Stimulated activated effector memory CD8-positive, alpha-beta T cell treated with anti-CD3 and anti-CD28 coated beads, Interleukin-12 subunit alpha, Interleukin-12 subunit beta, amount 100 ng/mL, for 72 hours (primary cell): ENCODE data around the gene CD200.
"Not testable (repeated sequence)": the region's sequence is repeated elsewhere in the genome, so short reads cannot be mapped to it uniquely, and the experiment has no call there.

Experiments used
- ATAC-seq: fragments of 150-1000 bp; cut with Tn5 transposase; 2 replicates; pipeline ENCODE4 v1.10.0; 2021
- DNase-seq, 2 donors: peaks; one replicate each; pipeline ENCODE4 v3.0.0; 2021 to 2022; ENCODE audit warnings: low spot score in 2 of 2
- H3K27ac Mint-ChIP-seq: one replicate; pipeline ENCODE4 v1.8.0; 2022; ENCODE audit warnings: mild to moderate bottlenecking, mixed read lengths
- H3K36me3 Mint-ChIP-seq: one replicate; pipeline ENCODE4 v1.8.0; 2022; ENCODE audit warnings: mild to moderate bottlenecking, mixed read lengths
- H3K4me1 Mint-ChIP-seq: one replicate; pipeline ENCODE4 v1.8.0; 2022; ENCODE audit warnings: mixed read lengths
- H3K4me3 Mint-ChIP-seq: one replicate; pipeline ENCODE4 v1.8.0; 2022; ENCODE audit warnings: mild to moderate bottlenecking, mixed read lengths
- H3K9me3 Mint-ChIP-seq: one replicate; pipeline ENCODE4 v1.8.0; 2022; ENCODE audit warnings: mixed read lengths

The CD200 gene

GRCh38 chr3:112403103-112403502, 70.1 kb downstream of the CD200 start:
- no peaks in the 10 kb centered on the region for H3K36me3 Mint-ChIP-seq
- ATAC-seq (no peak), DNase-seq (no peak)
- no peaks in the 10 kb centered on the region for H3K9me3 Mint-ChIP-seq
- H3K27ac Mint-ChIP-seq: no peak overlapping the region
- H3K4me1 Mint-ChIP-seq: no peaks in the 10 kb centered on the region
- no peak overlapping the region for H3K4me3 Mint-ChIP-seq

DNA sequence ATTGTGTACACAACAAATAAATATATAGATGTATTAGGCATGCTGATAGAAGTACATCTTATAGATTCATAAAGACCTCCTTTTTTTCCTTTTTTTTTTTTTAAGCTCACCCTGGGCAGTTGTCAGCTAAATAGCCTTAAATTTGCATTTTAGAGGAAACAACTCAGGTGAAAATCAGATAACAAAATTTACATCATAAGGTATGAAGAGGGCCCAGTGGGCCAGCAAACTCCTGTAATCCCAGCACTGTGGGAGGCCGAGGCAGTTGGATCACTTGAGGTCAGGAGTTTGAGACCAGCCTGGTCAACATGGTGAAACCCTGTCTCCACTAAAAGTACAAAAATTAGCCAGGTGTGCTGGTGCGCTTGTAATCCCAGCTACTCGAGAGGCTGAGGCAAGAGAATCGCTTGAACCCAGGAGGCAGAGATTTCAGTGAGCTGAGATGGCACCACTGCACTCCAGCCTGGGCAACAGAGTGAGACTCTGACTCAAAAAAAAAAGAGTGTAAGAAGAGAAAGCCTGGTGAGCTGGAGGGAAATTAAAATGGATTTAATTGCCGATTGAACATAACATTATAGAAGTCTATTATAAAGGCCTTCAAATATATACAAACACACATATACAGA, 72.1 kb downstream of the CD200 start:
- not testable (repeated sequence) for DNase-seq, H3K4me3 Mint-ChIP-seq, H3K27ac Mint-ChIP-seq, ATAC-seq, H3K4me1 Mint-ChIP-seq, H3K9me3 Mint-ChIP-seq, H3K36me3 Mint-ChIP-seq

- no peak for DNase-seq
Observed at GRCh38 chr3:112405845-112406244, 72.9 kb downstream of the CD200 start.

DNA sequence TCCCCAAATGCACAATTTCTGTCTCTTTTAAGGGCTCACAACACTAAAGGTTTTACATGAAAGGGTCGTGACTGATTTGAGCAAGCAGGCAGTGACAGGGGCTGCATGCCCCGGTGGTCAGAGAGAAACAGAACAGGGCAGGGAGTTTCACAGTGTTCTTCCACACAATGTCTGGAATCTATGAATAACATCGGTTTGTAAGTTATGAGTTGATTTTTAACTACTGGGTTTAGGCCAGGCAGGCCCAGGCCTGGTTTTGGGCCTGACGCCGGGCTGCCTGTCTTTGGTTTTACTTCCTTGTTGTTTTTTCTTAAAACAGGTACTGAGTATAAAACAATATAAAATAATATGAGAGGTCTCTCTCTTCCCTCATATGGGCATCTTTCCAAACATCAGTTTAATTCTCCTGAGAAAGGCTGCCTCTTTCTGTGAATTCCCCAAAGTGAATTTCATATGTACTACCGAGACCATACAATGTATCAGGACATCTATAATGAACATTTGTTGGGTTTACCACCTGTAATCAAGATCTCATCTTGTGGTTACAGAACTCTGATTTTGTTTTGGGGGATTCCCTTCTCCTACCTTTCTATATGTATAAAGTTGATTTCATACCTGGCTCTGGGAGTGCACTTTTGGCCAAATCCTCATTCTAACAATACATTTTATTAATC, 74.4 kb downstream of the CD200 start:
- peaks cover 4% of the 10 kb centered on the region for H3K4me1 Mint-ChIP-seq
- ATAC-seq (no peak), DNase-seq (no peak)
- peak overlapping the region; percentile 32 for H3K27ac Mint-ChIP-seq
- no peak overlapping the region for H3K4me3 Mint-ChIP-seq
- H3K36me3 Mint-ChIP-seq: no peaks in the 10 kb centered on the region
- no peaks in the 10 kb centered on the region for H3K9me3 Mint-ChIP-seq

More at GRCh38 chr3:112405845-112406244, 72.9 kb downstream of the CD200 start:
- Mint-ChIP-seq H3K36me3 (no peaks in the 10 kb centered on the region), H3K27ac (no peak overlapping the region), H3K9me3 (no peaks in the 10 kb centered on the region), H3K4me3 (no peak overlapping the region), H3K4me1 (peaks cover 4% of the 10 kb centered on the region)
- ATAC-seq: peak; percentile 92

- Mint-ChIP-seq H3K9me3 (no peaks in the 10 kb centered on the region), H3K4me1 (peaks cover 7% of the 10 kb centered on the region), H3K4me3 (no peak overlapping the region), H3K27ac (peak overlapping the region; percentile 32), H3K36me3 (no peaks in the 10 kb centered on the region)
- ATAC-seq (no peak), DNase-seq (no peak)
Observed at GRCh38 chr3:112407888-112408702, 75.1 kb downstream of the CD200 start.

DNA sequence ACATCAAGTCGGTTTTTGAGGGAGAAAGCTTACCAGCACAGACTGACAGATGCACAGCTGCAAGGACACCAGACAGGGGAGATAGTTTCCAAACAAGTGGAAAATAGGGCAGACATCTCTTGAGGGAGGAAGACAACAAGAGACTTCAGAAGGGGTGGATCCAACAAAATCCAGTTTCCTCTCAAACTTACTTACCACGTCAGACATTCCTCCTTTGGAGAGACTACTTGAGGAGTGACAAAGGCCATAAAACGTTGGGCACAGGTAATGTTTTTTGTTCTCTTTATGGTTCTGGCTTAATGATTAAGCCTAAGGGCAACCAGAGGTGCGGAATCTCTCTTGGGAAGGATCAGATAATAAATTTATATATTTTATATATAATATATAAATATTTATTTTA, 76.1 kb downstream of the CD200 start:
- no peaks in the 10 kb centered on the region for H3K9me3 Mint-ChIP-seq
- no peak for DNase-seq
- no peak for ATAC-seq
- H3K36me3 Mint-ChIP-seq: no peaks in the 10 kb centered on the region
- H3K4me1 Mint-ChIP-seq: peaks cover 10% of the 10 kb centered on the region
- no peak overlapping the region for H3K27ac Mint-ChIP-seq
- H3K4me3 Mint-ChIP-seq: no peak overlapping the region

GRCh38 chr3:112411425-112411824, 78.5 kb downstream of the CD200 start:
- ATAC-seq: no peak
- no peak overlapping the region for H3K4me3 Mint-ChIP-seq
- DNase-seq: no peak
- H3K4me1 Mint-ChIP-seq: peaks cover 10% of the 10 kb centered on the region
- no peaks in the 10 kb centered on the region for H3K9me3 Mint-ChIP-seq
- H3K36me3 Mint-ChIP-seq: no peaks in the 10 kb centered on the region
- no peak overlapping the region for H3K27ac Mint-ChIP-seq
